ELF-1 (cell line): ENCODE data around the gene PLPPR5.
"Not testable (repeated sequence)": the region's sequence is repeated elsewhere in the genome, so short reads cannot be mapped to it uniquely, and the experiment has no call there.

ENCODE experiments used
- DNase-seq: peaks from one replicate; pipeline ENCODE4 v3.0.0-alpha.2; 2016; ENCODE audit warnings: low read depth, low spot score

PLPPR5 gene, protein sequence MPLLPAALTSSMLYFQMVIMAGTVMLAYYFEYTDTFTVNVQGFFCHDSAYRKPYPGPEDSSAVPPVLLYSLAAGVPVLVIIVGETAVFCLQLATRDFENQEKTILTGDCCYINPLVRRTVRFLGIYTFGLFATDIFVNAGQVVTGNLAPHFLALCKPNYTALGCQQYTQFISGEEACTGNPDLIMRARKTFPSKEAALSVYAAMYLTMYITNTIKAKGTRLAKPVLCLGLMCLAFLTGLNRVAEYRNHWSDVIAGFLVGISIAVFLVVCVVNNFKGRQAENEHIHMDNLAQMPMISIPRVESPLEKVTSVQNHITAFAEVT

DNA sequence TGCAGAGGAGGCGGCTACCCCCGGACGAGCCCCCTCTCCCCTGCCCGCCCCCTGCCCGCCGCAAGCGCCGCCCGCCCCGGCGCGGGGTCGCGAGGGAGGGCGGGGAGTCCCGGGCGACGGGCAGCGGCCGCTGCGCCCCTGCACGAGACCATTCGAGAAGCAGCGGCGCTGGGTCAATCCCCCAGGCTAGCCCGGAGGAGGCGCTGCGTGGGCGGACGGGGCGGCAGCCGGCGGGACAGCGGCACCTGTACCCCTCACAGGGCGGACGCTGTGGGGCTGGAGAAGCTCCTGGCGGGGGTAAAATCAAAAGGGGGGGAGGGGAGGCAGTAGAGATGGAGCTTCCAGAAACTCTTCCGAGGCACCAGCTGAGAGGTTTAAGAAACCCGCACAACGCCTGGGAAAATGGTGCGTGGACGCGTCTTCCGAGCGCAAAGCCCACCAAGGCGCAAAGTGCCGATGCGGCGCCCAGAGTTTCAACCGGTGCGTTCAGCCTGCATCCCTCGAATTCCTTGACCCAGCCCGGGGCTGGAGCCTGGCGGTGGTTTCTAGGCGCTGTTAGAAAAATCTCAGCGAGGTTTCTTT, at the start of gene PLPPR5:
PLPPR5 (minus strand) TSS at position 1 of the 582 bp plus-strand sequence. CDS start 190 bp downstream, outside the sequence.
- peak; percentile 44 for DNase-seq

DNA sequence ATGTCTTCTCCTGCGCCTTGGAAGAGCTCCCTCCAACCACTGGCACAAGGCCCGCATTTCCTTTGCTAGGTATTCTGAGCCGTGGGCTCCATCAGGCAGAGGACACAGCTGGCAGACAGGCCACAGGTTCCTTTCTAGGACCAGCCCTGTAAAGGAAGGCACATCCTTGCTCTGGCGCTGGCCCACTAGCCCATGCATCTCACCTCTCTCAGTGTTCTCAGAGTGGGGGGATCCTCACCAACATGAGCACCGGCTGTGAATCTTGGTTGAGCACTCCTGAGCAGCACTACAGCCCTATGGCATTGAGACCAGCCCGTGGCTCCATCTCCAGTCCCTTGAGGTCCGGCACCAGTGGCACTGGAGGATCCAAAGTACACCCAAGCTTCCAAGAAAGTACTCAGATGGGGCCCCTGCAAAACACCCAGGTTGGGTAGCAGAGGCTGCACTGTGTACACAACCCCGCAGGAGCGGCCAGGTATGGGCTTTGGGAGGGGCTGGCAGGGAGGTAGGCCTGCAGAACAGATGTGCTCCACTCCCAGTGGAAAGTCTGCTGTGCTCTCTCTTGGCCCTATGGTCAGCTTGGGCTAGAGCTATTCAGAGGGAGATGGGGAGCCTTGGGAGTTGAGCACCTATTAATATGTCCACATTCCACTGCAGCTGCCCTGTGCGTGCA, 47.1 kb upstream of the PLPPR5 start:
- no peak for DNase-seq

DNA sequence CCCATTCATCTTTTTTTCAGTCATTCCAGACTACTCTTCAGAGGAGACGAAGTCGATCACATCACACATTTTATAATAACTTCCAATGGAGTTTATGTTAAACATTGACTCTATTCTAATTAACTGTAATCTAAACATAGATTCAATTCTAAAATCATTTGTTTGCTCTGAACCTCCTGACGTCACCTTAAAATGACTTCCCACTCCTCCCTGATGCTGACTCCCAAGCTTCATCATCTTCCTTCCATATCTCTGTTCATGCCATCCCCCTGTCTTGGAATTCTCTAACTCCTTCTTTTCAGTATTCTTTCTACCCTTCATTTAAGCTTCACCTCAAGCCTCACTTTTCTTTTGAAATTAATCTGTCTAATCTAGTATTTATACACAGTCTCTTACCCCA, 45.1 kb upstream of the PLPPR5 start:
- no peak for DNase-seq

DNA sequence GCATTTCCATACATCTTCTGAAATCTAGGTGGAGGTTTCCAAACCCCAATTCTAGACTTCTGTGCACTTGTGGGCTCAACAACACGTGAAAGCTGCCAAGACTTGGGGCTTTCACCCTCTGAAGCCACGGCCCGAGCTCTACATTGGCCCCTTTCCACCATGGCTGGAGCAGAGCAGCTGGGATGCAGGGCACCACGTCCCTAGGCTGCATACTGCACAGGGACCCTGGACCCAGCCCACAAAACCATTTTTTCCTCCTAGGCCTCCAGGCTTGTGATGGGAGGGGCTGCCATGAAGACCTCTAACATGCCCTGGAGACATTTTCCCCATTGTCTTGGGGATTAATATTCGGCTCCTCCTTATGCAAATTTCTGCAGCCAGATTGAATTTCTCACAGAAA, 32.1 kb upstream of the PLPPR5 start:
- DNase-seq = not testable (repeated sequence)

GRCh38 chr1:99018313-99018712, 13.7 kb upstream of the PLPPR5 start:
- DNase-seq = peak; percentile 10

GRCh38 chr1:99017655-99018054, 13.0 kb upstream of the PLPPR5 start:
- no peak for DNase-seq

GRCh38 chr1:99010679-99011078, 6.0 kb upstream of the PLPPR5 start:
- DNase-seq = no peak

GRCh38 chr1:99007366-99007765, 2.7 kb upstream of the PLPPR5 start:
- DNase-seq = no peak

GRCh38 chr1:99005537-99005942, 879 bp upstream of the PLPPR5 start:
- DNase-seq = peak; percentile 25

DNA sequence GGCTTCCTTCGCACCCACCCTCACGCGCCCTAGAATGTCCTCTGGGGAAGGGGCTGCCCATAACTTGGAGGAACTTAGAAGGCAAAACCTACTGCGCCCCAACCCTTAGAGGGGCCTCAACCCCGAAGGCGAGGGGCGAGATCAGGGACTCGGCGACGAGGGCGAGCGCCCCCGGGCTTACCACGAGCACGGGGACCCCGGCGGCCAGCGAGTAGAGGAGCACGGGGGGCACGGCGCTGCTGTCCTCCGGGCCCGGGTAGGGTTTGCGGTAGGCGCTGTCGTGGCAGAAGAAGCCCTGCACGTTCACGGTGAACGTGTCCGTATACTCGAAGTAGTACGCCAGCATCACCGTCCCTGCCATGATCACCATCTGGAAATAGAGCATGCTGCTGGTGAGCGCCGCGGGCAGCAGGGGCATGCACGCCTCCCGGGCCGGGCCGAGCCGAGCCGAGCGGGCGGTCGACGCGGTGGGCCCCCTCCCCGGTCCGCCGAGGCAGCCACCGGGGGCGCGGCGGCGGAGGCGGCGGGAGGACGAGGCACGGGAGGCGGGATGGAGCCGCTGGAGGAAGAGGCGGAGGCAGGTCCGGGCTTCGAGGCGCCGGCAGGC, 304 bp downstream of the PLPPR5 start:
- DNase-seq = peak; percentile 10

DNA sequence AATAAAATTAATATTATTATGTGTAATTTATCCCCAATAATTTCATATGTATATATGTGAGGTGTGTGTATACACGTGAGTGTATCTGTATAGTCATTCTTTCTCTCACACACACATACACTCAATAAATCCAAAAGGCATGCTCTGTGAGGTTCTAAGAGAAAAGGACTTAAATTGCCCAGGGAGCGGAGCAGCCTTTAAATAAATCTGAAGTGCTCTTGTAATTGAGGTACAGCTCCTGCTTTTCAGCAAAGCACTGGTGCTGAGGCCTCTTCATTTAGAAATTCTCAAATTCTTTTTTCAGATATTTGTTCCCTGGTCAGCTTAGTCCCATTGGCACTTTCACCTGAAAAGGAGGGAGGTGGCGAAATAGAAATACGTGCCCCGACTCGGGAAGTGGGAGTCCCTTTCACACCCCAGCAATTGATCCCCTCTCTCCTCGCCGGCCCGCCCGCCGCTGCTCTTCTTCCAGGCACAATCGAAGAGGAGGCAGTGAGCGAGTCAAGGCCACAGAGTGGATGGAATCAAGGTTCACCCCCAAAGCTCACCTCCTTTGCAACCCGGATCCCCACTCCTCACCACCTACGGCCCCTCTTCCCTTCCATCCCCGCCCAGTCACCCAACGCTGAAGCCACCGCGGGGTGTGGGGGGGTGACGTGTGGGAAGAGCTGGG, 944 bp downstream of the PLPPR5 start:
- DNase-seq = no peak

GRCh38 chr1:98992844-98993243, 11.8 kb downstream of the PLPPR5 start:
- no peak for DNase-seq

GRCh38 chr1:98991127-98992012, 13.3 kb downstream of the PLPPR5 start:
- peak; percentile 8 for DNase-seq

DNA sequence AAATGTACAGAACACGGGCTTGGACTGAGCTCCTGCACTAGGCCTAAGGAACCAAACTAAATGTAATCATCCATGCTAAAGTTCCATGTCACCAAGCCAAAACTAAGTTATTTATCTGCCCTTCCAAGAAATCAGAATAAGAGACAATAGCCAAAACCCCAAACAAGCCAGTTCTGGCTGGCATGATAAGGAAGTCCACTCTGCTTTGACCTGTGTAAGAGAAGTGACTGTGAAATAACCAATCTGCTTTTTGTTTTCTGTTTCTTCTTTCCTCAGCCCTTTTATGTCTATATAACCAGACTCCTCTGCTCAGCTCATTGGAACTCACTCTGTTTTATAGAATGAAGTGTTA, 15.1 kb downstream of the PLPPR5 start:
- DNase-seq = no peak

GRCh38 chr1:98988904-98989555, 15.6 kb downstream of the PLPPR5 start:
- no peak for DNase-seq

DNA sequence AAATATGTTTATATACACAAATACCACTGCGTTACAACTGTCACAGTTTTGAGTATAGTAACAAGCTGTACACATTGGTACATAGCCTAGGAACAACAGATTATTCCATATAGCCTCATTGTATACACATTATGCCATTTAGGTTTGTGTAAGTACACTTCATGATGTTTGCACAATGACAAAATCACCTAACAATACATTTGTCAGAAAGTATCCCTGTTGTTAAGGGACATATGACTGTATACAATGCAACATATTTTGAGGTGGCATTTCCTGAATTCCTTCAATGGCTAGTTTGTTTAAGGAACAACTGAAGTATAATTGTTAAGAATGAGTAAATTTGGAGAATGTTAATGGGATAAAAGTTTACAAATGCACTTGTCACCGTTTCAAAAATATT, 19.0 kb downstream of the PLPPR5 start:
- DNase-seq = no peak

GRCh38 chr1:98981917-98982513, 22.6 kb downstream of the PLPPR5 start:
- DNase-seq = no peak

- DNase-seq = no peak
These were observed 25.2 kb downstream of the PLPPR5 start for GRCh38 chr1:98979463-98979862.

DNA sequence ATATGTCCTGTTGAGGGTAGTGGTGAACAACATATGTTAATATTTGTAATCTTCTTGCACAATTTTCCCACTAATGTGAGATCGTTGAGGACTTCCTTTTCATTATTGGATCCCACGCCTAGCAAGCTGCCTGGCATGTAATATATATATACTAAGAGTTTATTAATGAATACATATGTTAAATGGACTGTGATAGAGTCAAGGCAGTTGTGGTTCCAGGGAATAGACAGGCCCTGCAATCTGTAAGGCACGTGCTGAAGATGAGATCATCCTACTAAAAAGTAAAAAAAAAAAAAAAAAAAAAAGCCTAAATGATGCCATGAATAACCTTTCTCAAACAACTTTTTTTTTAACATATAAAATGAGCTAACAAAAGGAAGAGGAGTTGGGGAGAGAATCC, 28.9 kb downstream of the PLPPR5 start:
- DNase-seq = no peak

DNA sequence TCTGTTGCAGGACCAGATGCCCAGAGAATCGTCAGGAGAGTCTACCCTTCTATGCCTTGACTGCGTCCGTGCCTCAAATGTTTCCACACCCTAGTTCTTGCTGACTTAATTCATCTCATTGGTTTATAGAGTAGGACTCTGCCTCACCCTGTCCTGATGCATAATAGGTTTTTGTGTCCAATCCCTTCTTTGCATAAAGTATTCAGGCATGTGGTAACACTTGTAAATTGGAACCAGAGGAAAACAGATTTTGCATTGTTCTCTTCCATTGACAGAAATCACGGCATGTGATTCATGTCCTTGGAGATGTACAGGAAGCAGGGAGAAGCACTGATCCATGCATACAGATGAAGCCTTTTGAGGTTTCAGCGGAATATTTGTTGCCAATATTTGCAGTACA, 29.5 kb downstream of the PLPPR5 start:
- DNase-seq = no peak
